PFSK-1 (cell line): ENCODE data around the gene DAGLA.

Experiments
- POLR2AphosphoS5 ChIP-seq: IDR thresholded peaks from 2 replicates; pipeline ENCODE4 v1.6.1; 2012; ENCODE audit warnings: low read depth, mild to moderate bottlenecking, control low read depth, low read length, moderate library complexity
- REST ChIP-seq, 2 experiments: IDR thresholded peaks; 2 replicates each; pipeline versions ENCODE4 v1.6.1 to v1.8.0; 2011 to 2012; ENCODE audit warnings: low read depth in 2 of 2, low read length in 2 of 2, control low read depth in 1 of 2, inconsistent platforms in 1 of 2, mild to moderate bottlenecking in 1 of 2, moderate library complexity in 1 of 2; ENCODE audit not compliant: insufficient read depth in 1 of 2
- SIN3A ChIP-seq: IDR thresholded peaks from 2 replicates; pipeline ENCODE4 v1.6.1; 2012; ENCODE audit warnings: mild to moderate bottlenecking, low read length, moderate library complexity, borderline replicate concordance; ENCODE audit not compliant: insufficient read depth
- TAF1 ChIP-seq: IDR thresholded peaks from 2 replicates; pipeline ENCODE4 v1.6.1; 2012; ENCODE audit warnings: low read length, control low read depth, borderline replicate concordance; ENCODE audit not compliant: insufficient read depth

DNA sequence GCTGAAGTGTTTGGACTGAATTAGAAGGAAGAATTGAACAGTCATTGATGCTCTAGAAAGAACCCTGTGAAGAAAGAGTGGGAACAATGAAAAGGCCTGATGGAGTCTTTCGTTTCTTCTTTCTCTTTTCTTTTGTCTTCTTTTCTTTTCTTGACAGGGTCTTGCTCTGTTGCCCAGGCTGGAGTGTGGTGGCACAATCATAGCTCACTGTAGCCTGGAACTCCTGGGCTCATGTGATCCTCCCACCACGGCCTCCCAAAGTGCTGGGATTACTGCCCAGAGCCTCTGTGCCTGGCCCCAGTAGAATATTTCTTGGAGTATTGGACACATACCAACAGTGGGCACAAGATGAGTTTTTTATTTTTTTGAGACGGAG is 113.6 kb downstream of the DAGLA start:
- TF ChIP-seq POLR2AphosphoS5 = no peak
- no peak for TF ChIP-seq REST (IDR thresholded peaks at IDR 0.05; ENCODE audit: insufficient read depth in 1 of 2, low read depth in 2 of 2, low read length in 2 of 2)
- TF ChIP-seq TAF1 = no peak
- TF ChIP-seq SIN3A = no peak
